Mesodermal cell (in vitro differentiated cells): Measurements from ENCODE around the gene RNGTT.
"Not testable (repeated sequence)": the region's sequence is repeated elsewhere in the genome, so short reads cannot be mapped to it uniquely, and the experiment has no call there.

Experiments
- H3K27ac ChIP-seq: 2 replicates; pipeline ENCODE4 v1.7.0; 2013; ENCODE audit warnings: mild to moderate bottlenecking, low read depth, low read length, moderate library complexity; ENCODE audit not compliant: severe bottlenecking
- H3K36me3 ChIP-seq: 2 replicates; pipeline ENCODE4 v1.7.1; 2013; ENCODE audit warnings: mild to moderate bottlenecking, low read length, moderate library complexity; ENCODE audit not compliant: control insufficient read depth, insufficient read depth
- H3K4me1 ChIP-seq: one replicate; pipeline ENCODE4 v1.7.1; 2013; ENCODE audit warnings: mild to moderate bottlenecking, low read length; ENCODE audit not compliant: insufficient read depth, control insufficient read depth, poor library complexity, severe bottlenecking
- H3K4me3 ChIP-seq: 2 replicates; pipeline ENCODE4 v1.7.0; 2013; ENCODE audit warnings: low read length, control low read depth, mild to moderate bottlenecking; ENCODE audit not compliant: insufficient read depth, poor library complexity, severe bottlenecking; ENCODE audit errors: extremely low read depth
- H3K9me3 ChIP-seq: 2 replicates; pipeline ENCODE4 v1.7.1; 2013; ENCODE audit warnings: mild to moderate bottlenecking, low read length, moderate library complexity; ENCODE audit not compliant: control insufficient read depth
- WGBS, 2 experiments: methylation state at CpG; one replicate each; pipeline ENCODE4 v1.1.5; 2013; ENCODE audit warnings: missing lambda C conversion rate in 2 of 2; ENCODE audit not compliant: insufficient coverage in 2 of 2; 5-methylcytosine and 5-hydroxymethylcytosine counted together

RNGTT gene

GRCh38 chr6:88840289-88840688, 123.1 kb downstream of the RNGTT start:
- H3K4me3 ChIP-seq = no peak overlapping the region
- H3K36me3 ChIP-seq = peaks cover 4% of the 10 kb centered on the region
- no peak overlapping the region for H3K27ac ChIP-seq
- no peaks in the 10 kb centered on the region for H3K4me1 ChIP-seq
- H3K9me3 ChIP-seq = no peaks in the 10 kb centered on the region
- WGBS, 2 experiments = 90 to 92% methylated on average over 5 to 6 of the region's 7 CpGs

GRCh38 chr6:88839280-88839679, 124.1 kb downstream of the RNGTT start:
- Histone ChIP-seq H3K9me3 (no peaks in the 10 kb centered on the region), H3K4me1 (no peaks in the 10 kb centered on the region), H3K4me3 (no peak overlapping the region), H3K36me3 (peaks cover 4% of the 10 kb centered on the region), H3K27ac (no peak overlapping the region)
- 100% methylated on average over 2 of the region's 5 CpGs for WGBS, 2 experiments

- no peak overlapping the region for H3K27ac ChIP-seq
- H3K9me3 ChIP-seq = no peaks in the 10 kb centered on the region
- no peaks in the 10 kb centered on the region for H3K36me3 ChIP-seq
- no peak overlapping the region for H3K4me3 ChIP-seq
- H3K4me1 ChIP-seq = no peaks in the 10 kb centered on the region
These were observed 128.2 kb downstream of the RNGTT start for GRCh38 chr6:88835210-88835609.

- not testable (repeated sequence) for H3K9me3 ChIP-seq, H3K4me1 ChIP-seq, H3K27ac ChIP-seq, H3K36me3 ChIP-seq, H3K4me3 ChIP-seq
- no CpG with 5 or more reads among the region's 1 CpG for WGBS, 2 experiments
These were observed 130.3 kb downstream of the RNGTT start for GRCh38 chr6:88833071-88833470.

GRCh38 chr6:88827599-88827998, 135.8 kb downstream of the RNGTT start:
- not testable (repeated sequence) for H3K27ac ChIP-seq, H3K4me3 ChIP-seq, H3K9me3 ChIP-seq, H3K4me1 ChIP-seq, H3K36me3 ChIP-seq
- WGBS, 2 experiments = 75 to 77% methylated on average over 1 to 2 of the region's 4 CpGs

GRCh38 chr6:88825856-88826255, 137.6 kb downstream of the RNGTT start:
- no CpG with 5 or more reads among the region's 3 CpGs for WGBS, 2 experiments
- Histone ChIP-seq H3K36me3 (no peaks in the 10 kb centered on the region), H3K4me3 (no peak overlapping the region), H3K4me1 (no peaks in the 10 kb centered on the region), H3K9me3 (no peaks in the 10 kb centered on the region), H3K27ac (no peak overlapping the region)

- no peaks in the 10 kb centered on the region for H3K36me3 ChIP-seq
- no CpG with 5 or more reads among the region's 2 CpGs for WGBS, 2 experiments
- no peak overlapping the region for H3K27ac ChIP-seq
- H3K4me3 ChIP-seq = no peak overlapping the region
- no peaks in the 10 kb centered on the region for H3K4me1 ChIP-seq
- H3K9me3 ChIP-seq = no peaks in the 10 kb centered on the region
These were observed 139.4 kb downstream of the RNGTT start for GRCh38 chr6:88823998-88824397.

GRCh38 chr6:88815491-88815890, 147.9 kb downstream of the RNGTT start:
- 92 to 100% methylated on average over 1 to 5 of the region's 5 CpGs for WGBS, 2 experiments
- Histone ChIP-seq H3K9me3 (no peaks in the 10 kb centered on the region), H3K4me3 (no peak overlapping the region), H3K4me1 (peaks cover 5% of the 10 kb centered on the region), H3K27ac (no peak overlapping the region), H3K36me3 (no peaks in the 10 kb centered on the region)

GRCh38 chr6:88814909-88815308, 148.5 kb downstream of the RNGTT start:
- Histone ChIP-seq H3K4me1 (peaks cover 5% of the 10 kb centered on the region), H3K9me3 (no peaks in the 10 kb centered on the region), H3K4me3 (no peak overlapping the region), H3K36me3 (no peaks in the 10 kb centered on the region), H3K27ac (peak overlapping the region; percentile 2)
- WGBS, 2 experiments = 60% methylated on average over 1 of the region's 1 CpG; no CpG with 5 or more reads in 1 of the 2 experiments

- Histone ChIP-seq H3K4me3 (no peak overlapping the region), H3K36me3 (no peaks in the 10 kb centered on the region), H3K27ac (no peak overlapping the region), H3K9me3 (no peaks in the 10 kb centered on the region), H3K4me1 (peaks cover 5% of the 10 kb centered on the region)
- WGBS, 2 experiments = 96 to 100% methylated on average over 3 of the region's 5 CpGs
These were observed 150.4 kb downstream of the RNGTT start for GRCh38 chr6:88813045-88813444.

- H3K4me3 ChIP-seq = no peak overlapping the region
- WGBS, 2 experiments = no CpG with 5 or more reads among the region's 1 CpG
- H3K4me1 ChIP-seq = peaks cover 5% of the 10 kb centered on the region
- no peaks in the 10 kb centered on the region for H3K36me3 ChIP-seq
- peaks cover 10% of the 10 kb centered on the region for H3K9me3 ChIP-seq
- no peak overlapping the region for H3K27ac ChIP-seq
These were observed 152.7 kb downstream of the RNGTT start for GRCh38 chr6:88810701-88811100.

- peaks cover 4% of the 10 kb centered on the region for H3K4me1 ChIP-seq
- H3K36me3 ChIP-seq = no peaks in the 10 kb centered on the region
- H3K27ac ChIP-seq = no peak overlapping the region
- H3K9me3 ChIP-seq = peaks cover 10% of the 10 kb centered on the region
- H3K4me3 ChIP-seq = no peak overlapping the region
- WGBS, 2 experiments = 100% methylated on average over 1 to 4 of the region's 5 CpGs
These were observed 153.3 kb downstream of the RNGTT start for GRCh38 chr6:88810089-88810488.
